Measurements from ENCODE around the gene FBN1.

FBN1 gene

GRCh38 chr15:48580736-48581135 lies 64.8 kb downstream of the FBN1 start:
- DNase-seq (ENCODE audit: low read depth), result no peak

DNA sequence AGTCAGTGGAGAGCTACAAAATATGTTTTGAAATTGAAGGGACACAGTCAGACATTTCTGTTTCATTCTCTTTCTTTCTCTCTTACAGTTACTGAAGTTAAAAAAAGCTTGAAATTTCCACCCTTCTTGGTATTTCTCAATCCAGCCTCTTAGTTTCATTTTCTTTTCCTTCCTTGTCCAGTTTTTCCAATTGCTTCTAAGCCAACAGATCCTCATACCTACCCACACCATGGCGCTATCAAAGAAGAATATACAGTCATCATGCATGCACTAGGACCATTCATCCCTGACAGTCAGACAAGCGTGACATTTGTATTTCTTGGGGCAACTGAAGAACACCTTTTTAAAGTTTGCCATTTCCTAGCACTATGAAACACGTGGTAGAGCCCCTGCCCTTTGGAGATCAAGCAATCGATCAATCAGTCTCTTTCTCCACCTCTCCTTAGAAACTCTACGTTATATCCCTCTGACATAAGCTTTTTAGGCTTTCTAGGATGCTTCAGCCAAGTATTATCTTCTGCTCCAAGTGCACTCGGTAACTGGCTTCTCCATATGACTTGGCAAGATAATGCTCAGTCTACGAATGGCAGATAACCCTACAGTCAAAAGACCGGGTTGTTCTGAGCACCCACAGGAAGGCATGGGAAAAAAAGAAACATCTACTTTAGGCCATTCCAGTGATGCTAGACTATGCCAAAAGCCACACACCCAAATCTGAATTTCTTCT lies 65.4 kb downstream of the FBN1 start:
- DNase-seq (ENCODE audit: low read depth), result no peak

- no peak for DNase-seq (ENCODE audit: low read depth)
Measured at GRCh38 chr15:48578965-48579364, 66.5 kb downstream of the FBN1 start.

GRCh38 chr15:48577469-48577868 lies 68.0 kb downstream of the FBN1 start:
- DNase-seq (ENCODE audit: low read depth), result no peak

DNA sequence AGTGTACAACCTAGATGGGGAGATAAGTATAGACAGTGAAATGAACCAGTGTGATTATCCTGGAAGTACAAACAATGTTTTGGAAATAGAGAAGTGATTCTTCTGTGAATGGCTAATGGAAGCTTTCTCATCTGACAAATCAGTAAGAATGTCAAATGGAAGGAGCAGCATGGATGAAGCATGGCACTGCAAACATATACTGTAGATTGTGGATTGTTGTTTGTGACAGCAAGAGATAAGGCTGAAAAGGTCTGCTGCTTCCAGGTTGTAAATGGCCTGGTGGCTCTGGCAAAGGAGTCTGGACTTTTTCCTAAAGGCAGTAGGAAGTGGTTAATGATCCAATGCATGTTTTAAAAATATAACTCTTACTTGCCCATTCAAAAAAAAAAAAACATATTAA lies 71.3 kb downstream of the FBN1 start:
- no peak for DNase-seq (ENCODE audit: low read depth)

- DNase-seq (ENCODE audit: low read depth), result no peak
Measured at GRCh38 chr15:48573780-48574179, 71.7 kb downstream of the FBN1 start.

GRCh38 chr15:48572823-48573222 lies 72.7 kb downstream of the FBN1 start:
- no peak for DNase-seq (ENCODE audit: low read depth)

GRCh38 chr15:48571510-48571909 lies 74.0 kb downstream of the FBN1 start:
- DNase-seq (ENCODE audit: low read depth), result no peak

DNA sequence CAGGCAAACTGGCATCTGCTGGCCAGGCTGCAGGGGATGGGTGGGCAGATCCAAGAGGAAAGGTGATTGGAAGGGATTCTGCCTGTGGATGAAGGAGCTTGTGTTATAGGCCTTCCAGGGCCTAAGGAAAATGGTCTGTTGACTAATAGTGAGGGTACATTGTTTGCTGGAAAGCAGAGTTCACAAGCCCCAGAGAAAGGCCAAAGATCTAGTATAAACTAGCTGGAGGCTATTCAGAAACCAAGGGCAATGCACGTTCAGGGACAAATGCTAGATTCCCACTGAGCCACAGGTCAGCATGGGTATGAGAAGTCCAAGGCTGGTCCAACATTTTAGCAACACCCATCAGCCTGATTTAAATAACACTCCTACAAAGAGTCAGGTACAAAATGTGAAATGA lies 74.7 kb downstream of the FBN1 start:
- no peak for DNase-seq (ENCODE audit: low read depth)

DNA sequence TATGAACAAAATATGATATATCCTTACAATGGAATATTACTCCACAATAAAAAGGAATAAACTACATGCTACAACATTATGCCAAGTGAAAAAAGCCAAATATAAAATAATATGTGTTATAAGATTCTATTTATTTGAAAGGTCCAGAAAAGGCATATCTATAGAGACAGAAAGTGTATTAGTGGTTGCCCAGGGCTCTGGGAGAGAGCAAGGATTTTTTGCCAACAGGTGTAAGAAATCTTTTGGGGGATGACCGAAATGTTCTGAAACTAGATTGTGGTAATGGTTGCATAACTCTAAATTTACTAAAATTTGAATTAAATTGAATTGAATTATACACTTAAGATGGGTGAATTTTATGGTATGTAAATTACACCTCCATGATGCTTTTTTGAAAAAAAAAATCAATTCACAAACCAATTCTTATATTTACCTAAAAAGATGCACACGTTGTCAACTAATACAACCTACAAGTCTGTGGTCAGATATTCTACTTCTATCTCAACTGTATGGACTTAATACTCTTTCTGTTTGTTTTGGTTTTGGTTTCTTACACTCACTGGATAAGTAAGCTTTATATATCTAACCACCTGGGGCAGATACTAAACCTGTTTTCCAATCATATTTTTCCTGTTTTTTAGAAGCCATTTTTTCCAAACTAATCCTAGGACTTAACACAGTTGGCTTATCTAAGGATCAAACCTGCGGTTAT lies 75.8 kb downstream of the FBN1 start:
- no peak for DNase-seq (ENCODE audit: low read depth)

DNA sequence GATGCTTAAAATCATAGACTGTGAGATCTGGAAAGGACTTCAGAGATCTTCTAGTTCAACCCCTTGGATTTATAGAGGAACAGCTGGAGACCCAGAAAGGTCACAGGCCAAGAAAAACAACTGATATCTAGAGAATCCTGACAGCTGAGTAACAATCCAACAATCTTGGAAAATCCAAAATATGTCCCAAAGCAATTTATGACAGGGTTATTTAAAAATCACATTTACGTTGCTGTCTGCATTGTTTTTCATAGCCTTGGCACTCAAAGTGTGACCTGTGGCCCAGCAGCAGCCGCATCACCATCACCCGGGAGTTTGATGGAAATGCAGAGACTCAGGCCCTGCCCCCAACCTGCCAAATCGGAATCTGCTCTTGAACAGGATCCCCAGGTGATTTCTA lies 78.8 kb downstream of the FBN1 start:
- no peak for DNase-seq (ENCODE audit: low read depth)

GRCh38 chr15:48565560-48566482 lies 79.7 kb downstream of the FBN1 start:
- no peak for DNase-seq (ENCODE audit: low read depth)

- DNase-seq (ENCODE audit: low read depth), result no peak
Measured at GRCh38 chr15:48564690-48565089, 80.8 kb downstream of the FBN1 start.

DNA sequence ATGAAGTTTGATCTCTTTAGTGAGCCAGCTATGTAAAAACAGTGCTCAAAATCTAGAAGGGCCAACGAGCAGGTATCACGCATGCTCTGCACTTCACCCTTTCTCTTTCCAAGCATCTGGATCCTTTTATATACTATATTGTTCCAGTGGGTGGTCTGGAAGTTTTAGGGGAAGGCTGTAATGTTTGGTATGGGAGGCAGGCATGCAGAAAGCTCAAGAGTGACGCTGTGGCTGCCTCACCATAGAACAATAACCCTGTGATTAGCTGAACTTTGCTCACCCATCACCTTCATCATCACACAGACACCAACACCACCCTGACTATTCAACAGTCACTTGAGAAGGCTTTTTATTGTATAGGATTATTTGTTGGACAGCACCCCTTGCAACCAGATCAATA lies 81.6 kb downstream of the FBN1 start:
- no peak for DNase-seq (ENCODE audit: low read depth)

GRCh38 chr15:48560321-48561051 lies 85.0 kb downstream of the FBN1 start:
- no peak for DNase-seq (ENCODE audit: low read depth)

- DNase-seq (ENCODE audit: low read depth), result no peak
Measured at GRCh38 chr15:48559285-48559684, 86.2 kb downstream of the FBN1 start.

GRCh38 chr15:48558226-48558625 lies 87.3 kb downstream of the FBN1 start:
- no peak for DNase-seq (ENCODE audit: low read depth)

DNA sequence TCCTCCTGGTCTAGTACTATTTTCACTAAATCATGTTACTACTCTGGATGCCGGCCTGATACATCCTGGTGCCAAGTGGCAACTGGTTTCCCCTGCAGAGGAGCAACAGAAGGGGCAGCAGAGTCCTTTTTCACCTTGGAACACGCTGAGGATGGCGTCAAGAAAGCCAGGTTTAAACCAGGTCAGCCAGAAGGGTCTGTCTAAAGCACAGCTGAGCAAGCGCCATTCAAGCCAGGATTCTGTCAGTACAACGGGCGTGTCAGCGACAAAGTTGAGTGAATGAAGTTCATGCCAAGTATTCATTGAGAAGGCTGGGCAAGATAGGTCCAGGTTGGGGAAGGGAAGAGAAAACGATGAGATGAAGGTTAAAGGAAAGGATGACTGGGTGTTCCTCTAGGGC lies 88.2 kb downstream of the FBN1 start:
- no peak for DNase-seq (ENCODE audit: low read depth)

DNA sequence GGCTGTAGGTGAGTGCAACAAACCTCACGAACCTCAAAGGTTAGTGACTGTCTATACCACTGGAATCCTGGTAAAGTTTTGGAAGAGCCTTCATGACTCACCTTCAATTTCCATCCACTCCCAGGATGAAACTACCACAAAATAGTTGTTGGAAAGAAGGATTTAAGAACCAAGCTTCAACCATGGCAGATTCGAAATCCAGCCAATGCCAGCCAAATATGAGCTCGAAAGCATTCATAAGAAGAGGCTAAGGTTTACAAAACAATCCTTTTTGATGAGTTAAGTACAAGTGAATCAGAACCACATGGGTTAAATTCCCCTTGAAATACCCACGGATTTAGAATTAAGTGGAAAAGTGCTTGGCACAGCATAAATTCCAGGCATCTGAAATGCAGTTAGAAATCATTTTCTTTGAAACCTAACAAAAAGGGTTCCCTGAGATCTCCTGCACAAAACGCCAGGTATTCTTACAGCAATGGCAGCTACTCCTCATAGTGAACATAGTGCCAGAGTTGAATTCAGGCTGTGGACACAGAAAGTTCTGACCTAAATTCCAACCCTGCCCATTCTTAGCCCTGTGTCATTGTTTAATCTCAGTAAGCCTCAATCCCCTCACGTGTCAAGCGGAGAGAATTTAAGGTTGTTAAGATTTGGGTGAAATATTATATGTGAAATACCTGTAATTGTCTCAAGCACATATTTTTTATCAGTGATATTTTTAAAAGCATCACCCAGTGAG lies 89.2 kb downstream of the FBN1 start:
- DNase-seq (ENCODE audit: low read depth), result no peak

DNA sequence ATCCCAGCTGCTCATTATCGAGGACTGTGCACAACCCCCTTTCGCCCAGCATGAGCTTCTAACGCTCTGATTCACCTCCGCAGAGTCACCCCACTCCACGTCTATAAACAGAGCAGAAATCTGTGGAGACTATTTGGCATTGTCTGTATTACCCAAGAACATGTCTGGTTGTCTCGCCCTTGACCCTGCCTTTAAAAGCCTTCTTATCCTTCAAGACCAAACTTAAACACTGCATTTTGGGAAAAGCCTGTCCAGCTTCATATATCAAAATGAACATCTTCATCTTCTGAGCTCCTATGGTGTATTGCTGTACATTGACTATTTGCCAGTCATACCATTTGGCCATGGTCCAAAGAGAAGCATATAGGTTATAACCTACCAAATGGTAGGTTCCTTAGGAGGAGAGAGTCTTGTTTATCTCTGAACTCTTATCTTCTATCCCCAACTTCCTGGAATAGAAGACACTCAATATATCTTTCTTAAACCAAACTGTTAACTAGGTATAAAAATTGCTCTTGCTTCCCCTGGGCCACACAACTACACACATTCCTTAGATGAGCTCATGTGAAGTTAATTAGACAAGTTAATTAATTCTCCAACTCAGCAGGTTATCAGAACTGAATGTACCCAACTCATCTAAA lies 90.1 kb downstream of the FBN1 start:
- DNase-seq (ENCODE audit: low read depth), result no peak

GRCh38 chr15:48554112-48554511 lies 91.4 kb downstream of the FBN1 start:
- no peak for DNase-seq (ENCODE audit: low read depth)
